Measurements from ENCODE around the gene CLRN2. TPM values are rescaled to one million over a fixed set of nuclear protein-coding genes. Genes with fewer than 3 reads are reported as not detected.
"Not testable (repeated sequence)": the region's sequence is repeated elsewhere in the genome, so short reads cannot be mapped to it uniquely, and the experiment has no call there.

Gene CLRN2
- total RNA-seq, 2 donors from 2014 or later = not detected

DNA sequence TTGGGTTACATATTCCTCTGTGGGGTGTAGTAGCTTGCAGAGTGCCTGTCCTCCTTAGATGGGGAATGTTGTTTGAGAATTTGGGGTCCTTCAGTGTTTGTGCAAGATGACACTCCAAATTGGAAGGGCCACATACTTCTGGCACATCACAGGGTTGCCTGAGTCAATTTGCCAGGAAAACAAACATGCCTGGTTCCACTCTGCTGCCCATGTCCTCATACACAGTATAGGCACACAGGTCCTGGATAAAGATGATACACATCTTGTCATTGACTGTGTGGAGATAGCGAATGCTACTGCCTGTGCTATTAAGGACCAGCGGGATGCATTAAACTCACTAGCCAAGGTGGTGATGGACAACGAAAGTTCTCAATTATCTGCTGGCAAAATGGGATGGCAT, 50.9 kb downstream of the CLRN2 start:
- ATAC-seq (no peak), DNase-seq (no peak)
- intact Hi-C loops (cut with DNase I, micrococcal nuclease) = no loop called here

GRCh38 chr4:17567271-17567670, 52.3 kb downstream of the CLRN2 start:
- intact Hi-C loops (cut with DNase I, micrococcal nuclease) = no loop called here
- ATAC-seq = no peak
- no peak for DNase-seq

GRCh38 chr4:17574206-17574605, 59.2 kb downstream of the CLRN2 start:
- intact Hi-C loops (cut with DNase I, micrococcal nuclease) = no loop called here
- ATAC-seq (no peak), DNase-seq (no peak)

DNA sequence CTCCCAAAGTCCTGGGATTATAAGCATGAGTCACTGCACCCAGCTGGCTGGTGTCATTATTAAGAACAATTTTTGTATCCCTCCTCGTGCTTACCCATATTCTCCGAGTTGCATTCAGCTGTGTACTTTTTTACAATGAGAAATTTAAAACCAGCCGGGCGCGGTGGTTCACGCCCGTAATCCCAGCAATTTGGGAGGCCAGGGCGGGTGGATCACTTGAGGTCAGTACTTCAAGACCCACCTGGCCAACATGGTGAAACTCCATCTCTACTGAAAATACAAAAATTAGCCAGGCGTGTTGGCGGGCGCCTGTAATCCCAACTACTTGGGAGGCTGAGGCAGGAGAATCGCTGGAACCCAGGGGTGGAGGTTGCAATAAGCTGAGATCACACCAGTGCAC, 60.2 kb downstream of the CLRN2 start:
- intact Hi-C loops (cut with DNase I, micrococcal nuclease); DNase-seq; ATAC-seq: not testable (repeated sequence)

Other genes with a start within 250 kb of the CLRN2 start
- gene QDPR, start 3.1 kb upstream of the CLRN2 start, total RNA-seq = 10 to 100 TPM; 16.9 to 23.7 TPM
- gene LAP3, start 62.0 kb downstream of the CLRN2 start, total RNA-seq = 10 to 100 TPM; 57.5 to 67.4 TPM
- 10 to 100 TPM; 31.8 to 32.1 TPM for gene MED28, start 99.5 kb downstream of the CLRN2 start, total RNA-seq

Measured in left colon (tissue), 2 donors.